Measurements from ENCODE around the gene EVI2B. TPM values are rescaled to one million over a fixed set of nuclear protein-coding genes. Genes with fewer than 3 reads are reported as not detected.
"Not testable (repeated sequence)": the region's sequence is repeated elsewhere in the genome, so short reads cannot be mapped to it uniquely, and the experiment has no call there.

EVI2B gene
- polyA plus RNA-seq, 1 donor: 4.0 TPM

GRCh38 chr17:31310260-31310659 is 3.6 kb downstream of the EVI2B start:
- DNase-seq: no peak

- peak; percentile 14 for DNase-seq
These were observed 4.3 kb downstream of the EVI2B start for GRCh38 chr17:31309556-31309955.

- no peak for DNase-seq
These were observed 5.2 kb downstream of the EVI2B start for GRCh38 chr17:31308372-31309334.

- DNase-seq: no peak
These were observed 6.2 kb downstream of the EVI2B start for GRCh38 chr17:31307640-31308039.

- DNase-seq: no peak
These were observed 14.2 kb downstream of the EVI2B start for GRCh38 chr17:31299624-31300023.

- DNase-seq: no peak
These were observed 16.8 kb downstream of the EVI2B start, which contains the start of gene OMG for GRCh38 chr17:31297090-31297489. OMG (minus strand) TSS chr17:31297239; CDS start chr17:31296331, 908 bp downstream.

- no peak for DNase-seq
These were observed 17.7 kb downstream of the EVI2B start for GRCh38 chr17:31296142-31296541.

- DNase-seq: no peak
These were observed 18.4 kb downstream of the EVI2B start for GRCh38 chr17:31295489-31295871.

- no peak for DNase-seq
These were observed 18.9 kb downstream of the EVI2B start for GRCh38 chr17:31294820-31295488.

- no peak for DNase-seq
These were observed 19.6 kb downstream of the EVI2B start for GRCh38 chr17:31294231-31294630.

- no peak for DNase-seq
These were observed 20.3 kb downstream of the EVI2B start for GRCh38 chr17:31293581-31293980.

- no peak for DNase-seq
These were observed 22.0 kb downstream of the EVI2B start for GRCh38 chr17:31291820-31292219.

GRCh38 chr17:31289790-31290189 is 24.1 kb downstream of the EVI2B start:
- no peak for DNase-seq

- not testable (repeated sequence) for DNase-seq
These were observed 25.9 kb downstream of the EVI2B start for GRCh38 chr17:31287932-31288331.

GRCh38 chr17:31286587-31286986 is 27.3 kb downstream of the EVI2B start:
- DNase-seq: no peak

- no peak for DNase-seq
These were observed 30.0 kb downstream of the EVI2B start for GRCh38 chr17:31283841-31284240.

- DNase-seq: no peak
These were observed 32.8 kb downstream of the EVI2B start for GRCh38 chr17:31281061-31281460.

- no peak for DNase-seq
These were observed 34.5 kb downstream of the EVI2B start for GRCh38 chr17:31279401-31279800.

GRCh38 chr17:31275116-31275515 is 38.7 kb downstream of the EVI2B start:
- DNase-seq: no peak

GRCh38 chr17:31274252-31274651 is 39.6 kb downstream of the EVI2B start:
- DNase-seq: peak; percentile 11

GRCh38 chr17:31273516-31273915 is 40.3 kb downstream of the EVI2B start:
- DNase-seq: no peak

- DNase-seq: no peak
These were observed 41.1 kb downstream of the EVI2B start for GRCh38 chr17:31272803-31273202.

GRCh38 chr17:31272236-31272635 is 41.6 kb downstream of the EVI2B start:
- DNase-seq: no peak

GRCh38 chr17:31269578-31269983 is 44.3 kb downstream of the EVI2B start:
- peak; percentile 36 for DNase-seq

All from hindlimb muscle (tissue), 1 donor.